Measurements from ENCODE around the gene RPLP2.

The RPLP2 gene

GRCh38 chr11:774873-775592 lies 34.7 kb upstream of the RPLP2 start:
- DNase-seq = no peak

DNA sequence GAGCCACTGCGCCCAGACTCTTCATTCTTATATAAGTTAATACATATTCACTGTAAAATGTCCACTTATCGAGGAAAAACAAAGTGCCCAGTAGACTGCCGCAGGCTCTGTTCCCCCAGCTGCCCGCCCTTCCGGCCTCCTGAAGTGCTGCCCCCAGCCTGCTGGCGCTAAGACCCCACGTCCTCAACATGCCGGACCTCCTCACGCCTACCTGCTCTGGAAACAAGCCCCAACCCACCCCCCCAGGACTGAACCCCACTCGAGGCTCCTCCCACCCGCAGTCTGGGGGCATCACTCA lies 33.6 kb upstream of the RPLP2 start:
- DNase-seq = no peak

DNA sequence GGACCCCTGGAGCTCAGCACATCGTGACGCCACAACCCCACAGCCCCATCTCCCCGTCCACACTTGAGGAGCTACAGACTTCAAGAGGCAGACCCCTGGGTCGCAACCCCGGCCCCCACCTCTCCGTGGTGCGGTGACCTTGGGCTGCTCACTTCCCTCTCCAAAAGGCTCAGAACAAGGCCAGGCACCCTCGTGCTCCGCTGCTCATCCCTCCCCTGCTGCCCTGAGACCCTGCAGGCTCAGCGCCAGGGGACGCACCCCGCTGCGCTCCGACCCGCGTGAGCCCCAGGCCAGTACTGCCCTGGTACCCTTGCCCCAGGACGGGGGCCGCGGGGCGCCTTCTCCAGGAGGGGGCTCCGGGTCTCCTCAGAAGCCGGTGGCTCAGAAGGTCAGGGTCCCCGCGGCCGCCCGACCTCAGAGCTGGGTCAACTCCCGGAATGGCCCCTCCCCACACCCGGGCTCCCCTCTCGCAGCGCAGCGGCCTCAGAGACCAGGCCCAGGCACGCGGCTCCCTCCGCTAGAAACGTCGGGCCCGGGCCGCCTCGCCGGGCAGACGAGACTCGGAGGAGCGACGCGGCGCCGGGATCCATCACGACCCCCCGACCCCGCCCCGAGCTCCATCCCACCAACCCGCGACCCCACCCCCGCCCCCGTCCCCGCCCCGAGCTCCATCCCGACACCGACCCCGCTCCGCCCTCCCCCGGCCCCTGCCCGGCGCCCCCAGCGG lies 33.0 kb upstream of the RPLP2 start:
- DNase-seq = peak; percentile 32

GRCh38 chr11:777288-778255 lies 32.2 kb upstream of the RPLP2 start, which contains the start of gene GATD1:
Gene GATD1 (minus strand): TSS chr11:777487. CDS start chr11:777462, 25 bp downstream.
- peak; percentile 85 for DNase-seq

GRCh38 chr11:778976-779954 lies 30.5 kb upstream of the RPLP2 start:
- DNase-seq = no peak

- no peak for DNase-seq
These were observed 29.7 kb upstream of the RPLP2 start for GRCh38 chr11:779955-780532.

DNA sequence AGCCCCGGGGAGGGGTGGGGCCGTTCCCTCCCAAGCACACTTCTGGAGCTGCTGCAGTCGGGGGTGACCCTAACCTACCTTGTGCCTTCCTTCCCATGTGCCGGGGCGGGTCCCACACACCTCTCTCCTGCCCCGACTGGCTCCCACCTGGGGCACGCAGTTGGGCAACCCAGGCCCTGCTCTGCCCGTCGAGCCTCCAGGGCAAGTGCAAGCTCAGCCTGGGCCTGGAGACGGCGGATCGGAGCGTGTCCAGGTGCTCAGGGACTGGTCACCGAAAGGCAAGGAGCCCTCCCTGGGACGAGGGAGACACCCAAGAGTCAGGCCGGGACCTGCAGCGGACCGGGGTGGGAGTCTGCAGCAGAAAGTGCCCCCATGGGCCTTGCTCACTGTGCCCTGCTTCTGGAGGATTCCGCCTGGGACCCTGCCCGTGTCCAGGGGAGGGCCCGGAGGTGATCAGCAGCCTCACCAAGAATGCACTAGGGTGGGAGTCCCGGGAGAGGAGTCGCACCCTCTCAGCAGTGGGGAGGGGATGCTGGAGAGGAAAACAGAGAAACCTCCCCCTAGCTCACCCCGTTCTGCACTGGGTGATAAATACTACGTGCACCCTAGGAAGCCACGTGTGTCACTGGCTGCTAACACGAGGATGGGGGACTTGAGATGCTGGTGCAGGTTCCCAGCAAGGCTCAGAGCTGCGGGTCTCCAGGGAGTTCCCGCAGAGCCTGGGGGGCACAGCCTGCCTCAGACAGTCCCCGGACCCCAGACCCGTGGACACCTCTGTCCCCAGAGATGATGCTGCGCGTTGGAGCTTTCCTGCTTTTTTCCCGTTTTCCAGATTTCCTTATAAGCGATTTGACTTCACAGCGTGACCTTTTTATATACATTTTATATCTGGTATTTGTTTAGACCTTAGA lies 27.2 kb upstream of the RPLP2 start:
- no peak for DNase-seq

GRCh38 chr11:783581-784015 lies 26.2 kb upstream of the RPLP2 start:
- DNase-seq = peak; percentile 89

DNA sequence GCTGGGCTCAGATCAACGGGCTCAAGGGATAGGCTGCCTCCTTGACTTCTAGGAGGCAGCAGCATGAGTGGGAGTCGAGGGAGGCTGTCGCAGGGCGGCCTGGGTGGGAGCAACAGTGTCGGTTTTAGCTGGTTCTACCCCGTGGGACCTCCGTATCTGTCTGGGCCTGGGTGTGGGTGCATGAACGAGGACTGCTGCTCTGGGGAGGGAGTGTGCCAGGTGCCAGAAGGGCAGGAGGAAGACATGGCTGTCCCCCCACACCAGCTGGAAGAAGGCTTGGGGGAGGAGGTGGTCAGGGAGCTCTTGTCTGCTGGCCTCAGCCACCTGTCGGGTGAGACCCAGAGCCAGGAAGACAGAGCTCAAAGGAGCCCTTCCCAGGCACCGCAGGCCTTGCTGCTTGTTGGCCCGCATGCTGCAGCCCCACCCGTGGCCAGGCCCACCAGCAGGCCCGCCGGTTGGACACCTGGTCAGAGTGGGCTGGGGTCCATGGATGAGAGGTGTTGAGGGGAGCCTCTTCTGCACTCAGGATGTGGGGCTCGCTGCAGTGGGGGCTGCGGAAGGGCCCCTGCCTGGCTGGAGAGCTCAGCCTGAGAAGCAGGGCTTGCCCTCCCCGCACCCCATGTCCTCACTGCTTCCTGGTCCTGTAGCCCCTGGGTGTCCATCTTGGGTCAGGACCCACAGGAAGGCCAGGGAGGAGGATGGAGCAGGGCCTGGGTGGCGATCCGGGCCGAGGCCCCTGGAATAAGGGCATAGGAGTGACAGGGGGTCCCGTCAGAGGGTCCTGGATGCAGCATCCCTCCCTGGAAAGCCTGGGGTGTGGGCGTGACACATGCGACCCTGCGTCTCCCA lies 23.3 kb upstream of the RPLP2 start:
- no peak for DNase-seq

DNA sequence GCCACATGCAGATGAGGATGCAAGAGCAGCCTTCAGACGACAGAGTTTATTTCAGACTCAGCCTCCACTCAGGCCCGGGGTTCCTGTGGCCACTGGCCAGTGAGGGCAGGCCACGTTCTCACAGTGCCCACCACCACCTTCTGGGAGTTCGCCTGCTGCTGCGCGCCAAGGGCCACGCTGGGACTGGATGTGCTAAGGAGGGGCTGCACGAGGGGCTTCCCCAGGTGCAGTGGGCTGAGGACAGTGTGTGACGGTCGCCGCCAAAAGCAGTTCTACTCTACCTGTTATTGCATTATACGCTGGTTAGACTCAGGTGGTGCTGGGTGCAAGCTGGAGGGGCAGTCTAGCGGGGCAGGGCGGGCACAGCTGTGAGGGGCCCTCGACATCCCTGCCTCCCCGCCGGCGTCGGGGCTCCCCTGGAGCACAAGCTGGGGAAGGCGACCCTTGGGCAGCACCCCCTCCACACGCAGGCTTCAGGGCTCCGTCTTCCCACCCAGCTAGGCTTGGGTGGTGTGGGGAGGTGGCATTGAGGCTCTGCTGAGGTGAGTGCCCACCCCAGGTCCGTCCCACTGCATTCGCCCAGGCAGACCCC lies 22.6 kb upstream of the RPLP2 start:
- DNase-seq = no peak

- DNase-seq = no peak
These were observed 21.6 kb upstream of the RPLP2 start for GRCh38 chr11:788009-788640.

GRCh38 chr11:788953-789940 lies 20.5 kb upstream of the RPLP2 start:
- no peak for DNase-seq

DNA sequence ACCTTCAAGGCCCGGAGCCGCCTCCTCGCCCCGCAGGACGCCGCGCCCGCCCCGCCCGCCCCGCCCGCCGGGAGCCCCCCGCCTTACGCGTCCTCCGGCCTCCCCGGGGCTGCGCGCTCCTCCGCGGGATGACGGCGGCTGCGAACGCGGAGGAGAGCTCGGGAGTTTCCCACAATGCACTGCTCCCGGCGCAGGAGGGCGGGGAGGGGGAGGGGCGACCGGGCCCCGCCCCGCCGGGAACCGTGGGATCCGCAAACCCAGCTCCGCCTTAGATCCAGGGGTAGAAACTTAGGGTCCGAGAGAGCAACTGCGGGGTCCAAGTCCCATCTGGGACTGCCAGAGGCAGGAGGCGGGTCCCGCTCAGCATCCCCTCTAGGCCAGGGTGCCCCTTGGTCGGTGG lies 19.8 kb upstream of the RPLP2 start, which contains the start of gene CEND1:
CEND1 (minus strand) TSS at position 148 of the 400 bp plus-strand sequence. CDS start 1,514 bp downstream, outside the sequence.
- peak; percentile 48 for DNase-seq

DNA sequence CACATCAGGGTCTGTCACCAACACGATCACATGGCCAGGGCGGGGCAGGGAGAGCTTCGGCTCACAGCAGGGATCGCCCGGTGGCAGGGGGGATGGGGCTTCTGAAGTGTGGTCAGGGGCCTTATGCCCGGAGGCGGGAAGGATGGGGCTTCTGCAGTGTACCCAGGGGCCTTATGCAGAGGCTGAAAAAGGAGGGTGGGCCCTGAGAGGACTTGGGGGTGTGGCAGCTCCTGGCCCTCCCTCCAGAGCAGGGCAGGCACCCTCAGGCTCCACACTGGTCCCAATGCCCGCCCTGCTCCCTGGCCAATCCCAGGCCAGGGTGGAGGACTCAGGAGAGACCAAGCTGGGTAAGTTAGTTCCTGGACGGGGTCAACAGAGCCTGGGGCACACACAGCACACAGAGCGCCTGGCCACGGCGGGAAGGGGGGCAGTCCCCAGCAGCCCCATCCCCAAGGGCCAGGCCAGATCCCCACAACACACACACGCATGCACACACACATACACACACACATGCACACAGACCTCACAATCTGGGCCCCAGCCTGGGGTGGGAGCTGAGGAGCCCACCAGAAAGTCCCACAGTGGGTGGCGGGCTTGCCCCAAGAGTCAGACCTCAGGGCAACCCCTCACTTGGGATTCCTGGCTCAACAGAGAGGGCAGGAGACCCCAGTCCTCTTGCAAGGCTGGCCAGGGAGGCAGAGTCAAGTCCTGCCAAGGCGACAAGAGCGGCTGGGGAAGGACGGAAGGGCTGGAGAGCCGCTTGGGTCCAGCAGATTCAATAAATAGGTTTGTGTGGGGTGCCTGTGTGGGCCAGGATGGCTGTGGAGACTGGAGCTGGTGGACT lies 18.8 kb upstream of the RPLP2 start:
- no peak for DNase-seq

DNA sequence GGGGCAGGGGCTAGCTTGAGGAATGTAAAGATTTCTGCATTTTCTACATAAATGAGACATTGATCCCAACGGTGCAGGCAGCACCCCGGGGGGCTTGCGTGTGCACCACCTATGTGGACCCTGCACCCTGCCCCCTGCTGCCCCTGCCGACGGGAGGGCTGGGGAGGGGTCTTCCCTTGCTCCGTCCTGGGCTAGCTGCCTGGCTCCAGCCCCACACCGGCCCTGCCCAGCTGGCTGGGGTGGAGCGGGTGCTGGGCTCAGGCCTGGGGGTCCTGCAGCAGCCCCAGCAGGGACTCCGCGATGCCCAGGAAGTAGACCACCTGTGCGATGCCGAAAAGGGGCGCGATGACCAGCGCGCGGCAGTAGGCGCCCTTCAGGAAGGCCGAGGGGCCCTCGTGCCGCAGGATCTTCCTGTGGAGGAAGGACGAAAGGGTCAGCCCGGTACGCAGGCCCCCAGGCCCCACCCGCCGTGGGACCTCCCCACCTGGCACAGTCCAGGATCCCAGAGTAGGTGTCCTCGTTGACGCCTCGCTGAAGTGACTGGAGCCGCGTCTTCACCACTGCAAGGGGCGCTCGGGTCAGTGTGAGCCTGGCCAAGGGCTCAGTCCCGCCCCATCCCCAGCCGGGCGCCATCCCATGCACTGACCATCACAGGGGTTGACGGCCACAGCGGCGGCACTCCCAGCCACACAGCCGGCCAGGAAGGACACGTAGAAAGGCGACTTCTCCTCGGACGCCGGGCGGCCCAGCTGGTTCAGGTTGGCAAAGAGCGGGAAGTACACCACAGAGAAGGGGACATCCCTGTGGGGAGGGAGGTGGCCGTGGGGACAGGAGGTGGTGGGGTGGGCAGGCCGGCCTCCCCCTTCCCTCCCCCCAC lies 17.9 kb upstream of the RPLP2 start:
- no peak for DNase-seq

DNA sequence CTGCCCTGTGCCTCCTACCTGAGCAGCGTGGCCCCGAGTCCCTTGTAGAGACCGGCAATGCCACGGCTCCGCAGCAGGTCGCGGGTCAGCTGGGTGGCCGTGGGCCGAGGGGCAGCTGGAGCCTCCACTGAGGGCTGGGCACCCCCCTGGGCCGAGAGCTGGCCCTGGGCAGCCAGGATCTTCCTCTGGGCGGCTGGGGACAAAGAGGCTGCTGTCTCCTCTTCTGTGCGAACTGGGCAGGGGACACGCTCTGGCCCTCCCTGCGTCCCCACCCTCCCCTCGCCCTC lies 17.3 kb upstream of the RPLP2 start:
- no peak for DNase-seq

Data from fibroblast of skin of right biceps (primary cell).